Tibial nerve (tissue), 4 donors: ENCODE results near the gene FAU.

ENCODE experiments used
- CTCF ChIP-seq, 5 experiments: fragments of 200-600 bp in 3 of 5; fragments of 450-650 bp in 2 of 5; sonication (generic) in 3 of 5; IDR thresholded peaks; one replicate each; pipeline ENCODE4 v1.5.1; 2016 to 2019; ENCODE audit warnings: antibody characterized with exemption in 5 of 5, mild to moderate bottlenecking in 3 of 5, moderate library complexity in 2 of 5
- EP300 ChIP-seq, 2 donors: sonication (generic); formaldehyde crosslinking; IDR thresholded peaks; one replicate each; pipeline ENCODE4 v1.6.1; 2017; ENCODE audit warnings: antibody characterized with exemption in 2 of 2, mild to moderate bottlenecking in 1 of 2
- POLR2A ChIP-seq, 2 donors: fragments of 450-650 bp; IDR thresholded peaks; one replicate each; pipeline ENCODE4 v1.6.1; 2017; ENCODE audit warnings: antibody characterized with exemption in 2 of 2, mild to moderate bottlenecking in 2 of 2, moderate library complexity in 2 of 2

DNA sequence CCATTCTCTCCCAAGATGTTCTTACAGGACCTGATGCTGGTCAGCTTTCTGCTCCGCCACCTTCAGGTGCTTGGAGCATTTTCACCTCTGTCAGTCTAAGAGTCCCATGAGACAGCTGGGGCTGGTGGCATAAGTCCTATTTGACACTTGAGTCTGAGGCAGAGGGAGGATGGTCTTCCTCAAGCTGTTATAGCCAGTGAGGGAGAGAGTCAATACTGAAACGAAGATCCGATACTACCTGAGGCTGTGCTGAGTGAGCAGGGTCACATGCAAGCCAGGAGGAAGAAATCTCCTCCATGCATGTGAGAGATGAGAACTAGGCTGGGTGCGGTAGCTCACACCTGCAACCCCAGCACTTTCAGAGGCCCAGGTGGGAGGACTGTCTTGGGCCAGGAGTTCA is 32.3 kb downstream of the FAU start:
- TF ChIP-seq CTCF (IDR thresholded peaks at IDR 0.05) (no peak), EP300 (IDR thresholded peaks at IDR 0.05) (no peak), POLR2A (IDR thresholded peaks at IDR 0.05) (no peak)
